Right lobe of liver (tissue), 4 donors: ENCODE results near the gene PSEN1.

Experiments
- POLR2A ChIP-seq: fragments of 450-650 bp; IDR thresholded peaks from one replicate; pipeline ENCODE4 v1.6.1; 2017; ENCODE audit warnings: antibody characterized with exemption, mild to moderate bottlenecking
- TF ChIP-seq, protein P1 (sequence below), 4 donors: fragments of 200-600 bp in 3 of 4; fragments of 450-650 bp in 1 of 4; IDR thresholded peaks; one replicate each; pipeline versions ENCODE4 v1.5.1 to v1.8.0; 2016 to 2022; ENCODE audit warnings: antibody characterized with exemption in 4 of 4, mild to moderate bottlenecking in 2 of 4
- donor health status: DM: no; HTN: no; CAD: no.
- donor health status: DM: no; HTN: no; CAD: no.
- donor health status: DM: no; HTN: yes; CAD: no.

DNA sequence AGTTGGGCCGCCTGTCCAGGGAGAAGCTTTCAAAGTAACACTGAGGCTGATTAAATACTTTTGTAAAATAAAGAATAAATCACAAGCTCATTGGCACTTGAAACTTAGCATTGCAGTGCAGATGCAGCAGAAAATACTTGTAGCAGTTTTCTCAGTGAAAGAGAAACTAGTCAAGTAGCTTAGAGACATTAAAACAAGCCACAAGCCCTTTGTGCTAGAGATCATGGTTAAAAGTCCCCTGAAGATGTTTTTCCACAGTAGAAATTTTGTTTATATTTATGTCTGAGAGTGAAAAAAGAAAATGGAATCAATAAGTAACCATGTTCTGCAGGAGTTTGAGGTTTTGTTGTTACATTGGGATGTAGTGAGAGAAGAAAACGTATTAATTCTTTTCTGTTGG lies 5.9 kb downstream of the PSEN1 start:
- TF ChIP-seq, protein P1, sequence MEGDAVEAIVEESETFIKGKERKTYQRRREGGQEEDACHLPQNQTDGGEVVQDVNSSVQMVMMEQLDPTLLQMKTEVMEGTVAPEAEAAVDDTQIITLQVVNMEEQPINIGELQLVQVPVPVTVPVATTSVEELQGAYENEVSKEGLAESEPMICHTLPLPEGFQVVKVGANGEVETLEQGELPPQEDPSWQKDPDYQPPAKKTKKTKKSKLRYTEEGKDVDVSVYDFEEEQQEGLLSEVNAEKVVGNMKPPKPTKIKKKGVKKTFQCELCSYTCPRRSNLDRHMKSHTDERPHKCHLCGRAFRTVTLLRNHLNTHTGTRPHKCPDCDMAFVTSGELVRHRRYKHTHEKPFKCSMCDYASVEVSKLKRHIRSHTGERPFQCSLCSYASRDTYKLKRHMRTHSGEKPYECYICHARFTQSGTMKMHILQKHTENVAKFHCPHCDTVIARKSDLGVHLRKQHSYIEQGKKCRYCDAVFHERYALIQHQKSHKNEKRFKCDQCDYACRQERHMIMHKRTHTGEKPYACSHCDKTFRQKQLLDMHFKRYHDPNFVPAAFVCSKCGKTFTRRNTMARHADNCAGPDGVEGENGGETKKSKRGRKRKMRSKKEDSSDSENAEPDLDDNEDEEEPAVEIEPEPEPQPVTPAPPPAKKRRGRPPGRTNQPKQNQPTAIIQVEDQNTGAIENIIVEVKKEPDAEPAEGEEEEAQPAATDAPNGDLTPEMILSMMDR (IDR thresholded peaks at IDR 0.05), result no peak
- no peak for TF ChIP-seq POLR2A
